K562 (cell line): ENCODE data around the gene LMNB1. TPM values are rescaled to one million over a fixed set of nuclear protein-coding genes. Genes with fewer than 3 reads are reported as not detected.

Experiments used
- ATAC-seq: fragments of 200-7000 bp; cut with Tn5 transposase; 3 replicates; pipeline ENCODE4 v1.9.1; 2020; ENCODE audit warnings: moderate library complexity
- BruUV-seq: library from RNA; stranded (reverse); fragments of 400-500 nt; replicated peaks from 2 replicates; lab custom pipeline; 2021; lab: Mats Ljungman, UMichigan
- CTCF ChIA-PET: fragments of 300-600 bp; formaldehyde crosslinking; extraction: SDS; loops from one replicate; lab custom pipeline; 2021; ENCODE audit warnings: low intra/inter-chr PET ratio; lab: Yijun Ruan, JAX
- POLR2A ChIA-PET: fragments of 300-600, 350-650 bp; sonication (Branson Sonifier 250); formaldehyde crosslinking; extraction: SDS; loops from one replicate; lab custom pipeline; 2021; ENCODE audit warnings: antibody characterized with exemption, inconsistent platforms; lab: Yijun Ruan, JAX
- DNase-seq, 4 experiments: peaks; one replicate each; pipeline versions ENCODE4 v3.0.0 to v3.0.0-alpha.2; 2011 to 2018; ENCODE audit warnings: low spot score in 3 of 4, mixed read lengths in 3 of 4; ENCODE audit errors: extremely low read depth in 1 of 4
- FAIRE-seq: peaks from 2 replicates; lab custom pipeline; 2011; peaks lifted over from hg19 to GRCh38; lab: Jason Lieb, UNC
- H2AFZ ChIP-seq: 2 replicates; pipeline ENCODE4 v1.6.0; 2011; ENCODE audit warnings: low read depth, low read length, control low read depth, inconsistent platforms
- H3K27ac ChIP-seq: fragments of 200-600 bp; 3 replicates; pipeline ENCODE4 v1.8.0; 2011; ENCODE audit warnings: low read depth, mild to moderate bottlenecking, control low read depth, inconsistent platforms, low read length, moderate library complexity, mixed read lengths; ENCODE audit errors: extremely low read depth
- H3K27me3 ChIP-seq, 2 experiments: fragments of 300-600 bp in 1 of 2; 2 replicates in 1 of 2; 3 replicates in 1 of 2; pipeline versions ENCODE4 v1.6.0 to v1.8.0; 2011; ENCODE audit warnings: inconsistent platforms in 2 of 2, low read length in 2 of 2, mild to moderate bottlenecking in 1 of 2, mixed read lengths in 1 of 2, moderate library complexity in 1 of 2; ENCODE audit not compliant: control insufficient read depth in 2 of 2, insufficient read depth in 2 of 2
- H3K36me3 ChIP-seq: fragments of 300-600 bp; 3 replicates; pipeline ENCODE4 v1.8.0; 2011; ENCODE audit warnings: mild to moderate bottlenecking, low read length, inconsistent platforms; ENCODE audit not compliant: control insufficient read depth, insufficient read depth
- H3K4me1 ChIP-seq, 2 experiments: fragments of 200-600 bp in 1 of 2; replicated peaks in 1 of 2; 2 replicates in 1 of 2; 3 replicates in 1 of 2; pipeline versions ENCODE4 v1.5.1 to v1.8.0; 2011; ENCODE audit warnings: inconsistent platforms in 2 of 2, low read length in 2 of 2, mild to moderate bottlenecking in 1 of 2, mixed read lengths in 1 of 2, moderate library complexity in 1 of 2; ENCODE audit not compliant: control insufficient read depth in 2 of 2, insufficient read depth in 2 of 2
- H3K4me2 ChIP-seq: 2 replicates; pipeline ENCODE4 v1.6.1; 2011; ENCODE audit warnings: low read length, control low read depth, inconsistent platforms, mixed read lengths; ENCODE audit not compliant: insufficient read depth
- H3K4me3 ChIP-seq: fragments of 200-600 bp; sonication (generic), shearing (Covaris generic); 2 replicates; pipeline ENCODE4 v1.5.1; 2016; ENCODE audit warnings: control low read depth, inconsistent platforms
- H3K79me2 ChIP-seq: fragments of 200-600 bp; 3 replicates; pipeline ENCODE4 v1.8.0; 2011; ENCODE audit warnings: low read length, inconsistent platforms; ENCODE audit not compliant: control insufficient read depth, insufficient read depth
- H3K9ac ChIP-seq, 2 experiments: 2 replicates each; pipeline versions ENCODE4 v1.6.0 to v1.6.1; 2011; ENCODE audit warnings: low read depth in 2 of 2, low read length in 2 of 2, control low read depth in 1 of 2, inconsistent platforms in 1 of 2, mild to moderate bottlenecking in 1 of 2, mixed read lengths in 1 of 2; ENCODE audit not compliant: insufficient read depth in 1 of 2
- H3K9me1 ChIP-seq: one replicate; pipeline ENCODE4 v1.6.0; 2011; ENCODE audit warnings: inconsistent platforms, mild to moderate bottlenecking, low read length, moderate library complexity; ENCODE audit not compliant: control insufficient read depth, insufficient read depth
- H3K9me3 ChIP-seq: replicated peaks from 2 replicates; pipeline ENCODE4 v1.5.1; 2011; ENCODE audit warnings: low read depth, low read length, inconsistent platforms; ENCODE audit not compliant: control insufficient read depth, insufficient read depth
- H4K20me1 ChIP-seq: replicated peaks from 2 replicates; pipeline ENCODE4 v1.6.1; 2011; ENCODE audit warnings: low read length, inconsistent platforms, mixed read lengths; ENCODE audit not compliant: control insufficient read depth, insufficient read depth
- CBFA2T2 ChIP-seq: fragments of 450-650 bp; conservative IDR thresholded peaks from 2 replicates; pipeline ENCODE4 v1.6.1; 2017; ENCODE audit warnings: mild to moderate bottlenecking
- DMBX1 ChIP-seq: fragments of 250-450 bp; sonication (Bioruptor Pico); IDR thresholded peaks from 2 replicates; pipeline ENCODE4 v1.8.0; 2022; ENCODE audit warnings: inconsistent platforms, mild to moderate bottlenecking, moderate library complexity, borderline replicate concordance
- EWSR1 ChIP-seq: fragments of 450-650 bp; IDR thresholded peaks from 2 replicates; pipeline ENCODE4 v1.6.1; 2018; ENCODE audit warnings: borderline replicate concordance, mild to moderate bottlenecking, low read depth, moderate library complexity; ENCODE audit not compliant: partially characterized antibody
- HIVEP1 ChIP-seq: fragments of 250-450 bp; sonication (Bioruptor Pico); IDR thresholded peaks from 2 replicates; pipeline ENCODE4 v1.4.0; 2020; ENCODE audit warnings: mild to moderate bottlenecking
- MEIS2 ChIP-seq: fragments of 450-650 bp; IDR thresholded peaks from 2 replicates; pipeline ENCODE4 v1.6.1; 2014; ENCODE audit warnings: mild to moderate bottlenecking; ENCODE audit not compliant: partially characterized antibody
- MXI1 ChIP-seq: IDR thresholded peaks from 2 replicates; pipeline ENCODE4 v1.6.1; 2011; ENCODE audit warnings: low read depth, mild to moderate bottlenecking, improper control_type of control experiment, low read length
- NFIC ChIP-seq: fragments of 450-650 bp; IDR thresholded peaks from 2 replicates; pipeline ENCODE4 v1.6.1; 2017; ENCODE audit warnings: mild to moderate bottlenecking, inconsistent platforms
- PHF20 ChIP-seq: fragments of 450-650 bp; IDR thresholded peaks from 2 replicates; pipeline ENCODE4 v1.6.1; 2018; ENCODE audit not compliant: partially characterized antibody
- PKNOX1 ChIP-seq: fragments of 450-650 bp; IDR thresholded peaks from 2 replicates; pipeline ENCODE4 v1.6.1; 2016
- RFX7 ChIP-seq: fragments of 250-450 bp; sonication (Bioruptor Pico); IDR thresholded peaks from 2 replicates; pipeline ENCODE4 v1.5.1; 2021; ENCODE audit warnings: mild to moderate bottlenecking
- SREBF1 ChIP-seq: fragments of 150-350 bp; IDR thresholded peaks from 2 replicates; pipeline ENCODE4 v1.6.1; 2014; ENCODE audit warnings: antibody characterized with exemption, low read depth, low read length, borderline replicate concordance
- TEAD4 ChIP-seq, 2 experiments: sonication (generic) in 1 of 2; formaldehyde crosslinking in 1 of 2; IDR thresholded peaks; 2 replicates each; pipeline versions ENCODE4 v1.6.1 to v1.8.0; 2012 to 2022; ENCODE audit warnings: borderline replicate concordance in 1 of 2, inconsistent platforms in 1 of 2, low read length in 1 of 2, mild to moderate bottlenecking in 1 of 2, missing genetic modification reagents in 1 of 2
- TOE1 ChIP-seq, 2 experiments: fragments of 450-650 bp in 1 of 2; sonication (generic) in 1 of 2; formaldehyde crosslinking in 1 of 2; IDR thresholded peaks; 2 replicates each; pipeline versions ENCODE4 v1.7.1 to v1.8.0; 2016 to 2022; ENCODE audit warnings: borderline replicate concordance in 2 of 2, mild to moderate bottlenecking in 2 of 2, antibody characterized with exemption in 1 of 2, inconsistent platforms in 1 of 2, low read depth in 1 of 2, missing genetic modification reagents in 1 of 2, moderate library complexity in 1 of 2
- TRIM24 ChIP-seq, 2 experiments: fragments of 450-650 bp; IDR thresholded peaks; 2 replicates each; pipeline ENCODE4 v1.6.1; 2016
- YBX1 ChIP-seq: fragments of 450-650 bp; IDR thresholded peaks from 2 replicates; pipeline ENCODE4 v1.7.1; 2016; ENCODE audit warnings: mild to moderate bottlenecking
- ZFP36 ChIP-seq: fragments of 150-350 bp; IDR thresholded peaks from 2 replicates; pipeline ENCODE4 v1.6.1; 2018; ENCODE audit warnings: low read length, low read depth; ENCODE audit not compliant: partially characterized antibody
- ZNF146 ChIP-seq: IDR thresholded peaks from one replicate; pipeline ENCODE4 v1.6.1; 2018; ENCODE audit warnings: missing compliant biosample characterization; ENCODE audit not compliant: unreplicated experiment
- ZNF408 ChIP-seq: fragments of 250-450 bp; sonication (Bioruptor Pico); IDR thresholded peaks from 2 replicates; pipeline ENCODE4 v1.4.0; 2020; ENCODE audit warnings: low read depth, mild to moderate bottlenecking, moderate library complexity
- ZNF444 ChIP-seq: fragments of 250-450 bp; sonication (Bioruptor Pico); IDR thresholded peaks from 2 replicates; pipeline ENCODE4 v1.4.0; 2020; ENCODE audit warnings: mild to moderate bottlenecking, moderate library complexity
- WGBS: fragments of 100-300 bp; shearing (Covaris generic); methylation state at CpG from one replicate; pipeline ENCODE4 v1.1.6; 2016; ENCODE audit warnings: low coverage, mixed read lengths; ENCODE audit not compliant: insufficient coverage; ENCODE audit errors: missing lambda C conversion rate; 5-methylcytosine and 5-hydroxymethylcytosine counted together
- in situ Hi-C: fragments of 300-500 bp; cut with MboI; formaldehyde crosslinking; loops from 4 replicates; pipeline ENCODE4 v1.15.0; 2018; ENCODE audit warnings: inconsistent platforms, mixed read lengths
- intact Hi-C: fragments of 100-400 bp; cut with micrococcal nuclease; formaldehyde crosslinking; loops from 2 replicates; pipeline ENCODE4 v1.14.2; 2022
- polyA plus RNA-seq, 8 experiments: library from polyadenylated mRNA; depleted of rRNA in 4 of 8; stranded (reverse) in 5 of 8; unstranded in 3 of 8; fragments of >200 nt; fragmentation: Nextera tagmentation in 2 of 8; fragmentation: Illumina TruSeq in 1 of 8; extraction: Ambion mirVana in 2 of 8; extraction: Trizol in 1 of 8; gene quantifications; 2 replicates each; pipeline versions ENCODE4 v1.2.1 to v1.2.3, GENCODE V29; 2011 to 2014; ENCODE audit warnings: inconsistent platforms in 1 of 8, missing spikeins in 1 of 8
- total RNA-seq, 7 experiments: library from RNA; depleted of rRNA in 6 of 7; stranded (reverse); fragments of >200 nt in 6 of 7; fragmentation: Illumina TruSeq in 2 of 7; extraction: Trizol in 2 of 7; gene quantifications; 2 replicates each; pipeline versions ENCODE4 v1.2.1 to v1.2.3, GENCODE V29; 2011 to 2021; ENCODE audit warnings: low replicate concordance in 1 of 7
- TF ChIP-seq, protein P1 (sequence below): sonication (generic); formaldehyde crosslinking; IDR thresholded peaks from 2 replicates; pipeline ENCODE4 v1.8.1; 2023; ENCODE audit warnings: mild to moderate bottlenecking, missing genetic modification reagents

Gene LMNB1
- total and polyA plus RNA-seq, 9 of the 15 experiments (the other 6 are each of a cell fraction or from before 2014, with no cell fraction given), result 2.8 to 190 (median 131) TPM

- intact Hi-C loops (no loop called here), in situ Hi-C loops (no loop called here)
- Histone ChIP-seq H3K4me3 (no peak overlapping the region), H3K9me3 (no peaks in the 10 kb centered on the region), H3K9ac (no peak overlapping the region), H3K27ac (no peak overlapping the region), H3K27me3 (no peaks in the 10 kb centered on the region), H3K4me2 (no peak overlapping the region), H3K36me3 (no peaks in the 10 kb centered on the region), H3K4me1 (peaks cover 0 to 4% of the 10 kb centered on the region in 2 experiments; a peak in 3 of 5 replicates), H2AFZ (no peak overlapping the region), H4K20me1 (no peaks in the 10 kb centered on the region), H3K79me2 (no peaks in the 10 kb centered on the region), H3K9me1 (no peaks in the 10 kb centered on the region)
- FAIRE-seq (no peak), DNase-seq (peak in 1 of 4 experiments; percentile 36), ATAC-seq (peak; percentile 65)
- CTCF ChIA-PET, result no interaction called here
- WGBS, result 10% methylated on average over 2 of the region's 2 CpGs
- BruUV-seq, result no TSS peak
- POLR2A ChIA-PET, result interaction anchor here (1.0 to 1.6 kb wide), 2 partner anchors 15 to 23 kb away, joined by 4 to 5 read pairs; no protein-coding TSS in a partner anchor
- no peak for TF ChIP-seq MXI1
- no peak for TF ChIP-seq ZNF146
- no peak for TF ChIP-seq ZFP36
- TF ChIP-seq MEIS2, result peak; percentile 40
- TF ChIP-seq TEAD4 (IDR thresholded peaks at IDR 0.05; ENCODE audit: low read length), result 0 out of 2 replicates have a peak, but pooled peaks have one; percentile 27
- no peak for TF ChIP-seq TEAD4 (CRISPR knock-in tag; IDR thresholded peaks at IDR 0.05; ENCODE audit: borderline replicate concordance)
- TF ChIP-seq, protein P1, sequence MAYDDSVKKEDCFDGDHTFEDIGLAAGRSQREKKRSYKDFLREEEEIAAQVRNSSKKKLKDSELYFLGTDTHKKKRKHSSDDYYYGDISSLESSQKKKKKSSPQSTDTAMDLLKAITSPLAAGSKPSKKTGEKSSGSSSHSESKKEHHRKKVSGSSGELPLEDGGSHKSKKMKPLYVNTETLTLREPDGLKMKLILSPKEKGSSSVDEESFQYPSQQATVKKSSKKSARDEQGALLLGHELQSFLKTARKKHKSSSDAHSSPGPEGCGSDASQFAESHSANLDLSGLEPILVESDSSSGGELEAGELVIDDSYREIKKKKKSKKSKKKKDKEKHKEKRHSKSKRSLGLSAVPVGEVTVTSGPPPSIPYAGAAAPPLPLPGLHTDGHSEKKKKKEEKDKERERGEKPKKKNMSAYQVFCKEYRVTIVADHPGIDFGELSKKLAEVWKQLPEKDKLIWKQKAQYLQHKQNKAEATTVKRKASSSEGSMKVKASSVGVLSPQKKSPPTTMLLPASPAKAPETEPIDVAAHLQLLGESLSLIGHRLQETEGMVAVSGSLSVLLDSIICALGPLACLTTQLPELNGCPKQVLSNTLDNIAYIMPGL (CRISPR knock-in tag), result no peak
- TF ChIP-seq SREBF1, result no peak
- TF ChIP-seq ZNF408, result no peak
- no peak for TF ChIP-seq YBX1
- peak; percentile 29; the same call in 1 of the 2 replicates for TF ChIP-seq CBFA2T2
- 0 out of 2 replicates have a peak, but pooled peaks have one; percentile 42 for TF ChIP-seq NFIC
- no peak for TF ChIP-seq ZNF444 (CRISPR knock-in tag)
- TF ChIP-seq TOE1 (IDR thresholded peaks at IDR 0.05; ENCODE audit: borderline replicate concordance), result no peak
- no peak for TF ChIP-seq TOE1 (CRISPR knock-in tag; IDR thresholded peaks at IDR 0.05; ENCODE audit: borderline replicate concordance, low read depth)
- TF ChIP-seq PHF20, result no peak
- no peak for TF ChIP-seq DMBX1 (CRISPR knock-in tag)
- TF ChIP-seq TRIM24 (IDR thresholded peaks at IDR 0.05), result no peak
- no peak for TF ChIP-seq PKNOX1
- TF ChIP-seq HIVEP1, result no peak
- no peak for TF ChIP-seq EWSR1
- TF ChIP-seq RFX7 (CRISPR knock-in tag), result no peak
These were observed 44.2 kb upstream of the LMNB1 start for GRCh38 chr5:126732716-126733115.
